ENCODE data around the gene PRKAG2. TPM values are rescaled to one million over a fixed set of nuclear protein-coding genes. Genes with fewer than 3 reads are reported as not detected.

Gene PRKAG2
- total and polyA plus RNA-seq, 2 of the 8 experiments (the other 6 are each of a cell fraction or from before 2014, with no cell fraction given), result 7.5 to 18.1 TPM

GRCh38 chr7:151722533-151722932 lies 154.4 kb downstream of the PRKAG2 start:
- Histone ChIP-seq H2BK120ac (replicated peaks; ENCODE audit: low read depth, low read length) (no peak overlapping the region), H2BK5ac (ENCODE audit: low read depth, low read length) (no peak overlapping the region), H4K20me1 (replicated peaks in 1 of 2; ENCODE audit: control insufficient read depth in 1 of 2, insufficient read depth in 2 of 2, low read length in 2 of 2) (no peaks in the 10 kb centered on the region), H3K9ac (replicated peaks in 1 of 4; ENCODE audit: extremely low read depth in 1 of 4, low read depth in 3 of 4, low read length in 3 of 4) (no peak overlapping the region), H3K36me3 (ENCODE audit: control insufficient read depth in 2 of 4, insufficient read depth in 4 of 4, low read length in 3 of 4) (no peaks in the 10 kb centered on the region), H4K91ac (replicated peaks; ENCODE audit: insufficient read length, low read length) (no peak overlapping the region), H3K4me3 (ENCODE audit: extremely low read depth in 1 of 4, insufficient read depth in 2 of 4, low read depth in 3 of 4, low read length in 4 of 4) (no peak overlapping the region), H4K5ac (ENCODE audit: insufficient read length, low read depth, low read length) (no peak overlapping the region), H3K4me1 (replicated peaks in 1 of 4; ENCODE audit: control insufficient read depth in 3 of 4, insufficient read depth in 4 of 4, low read length in 3 of 4) (peaks cover 0 to 3% (median 1%) of the 10 kb centered on the region in 4 experiments; a peak in 2 of 7 replicates), H3K79me2 (ENCODE audit: control insufficient read depth in 1 of 2, insufficient read depth in 2 of 2, low read length in 2 of 2) (no peaks in the 10 kb centered on the region), H3K79me1 (ENCODE audit: low read depth, low read length) (no peaks in the 10 kb centered on the region), H3K4ac (replicated peaks; ENCODE audit: insufficient read length, low read depth, low read length) (no peak overlapping the region), H2BK12ac (ENCODE audit: low read depth, low read length) (no peak overlapping the region), H3K56ac (replicated peaks; ENCODE audit: insufficient read length, low read depth, low read length) (no peak overlapping the region), H3K14ac (ENCODE audit: insufficient read length) (no peak overlapping the region), H3K4me2 (ENCODE audit: insufficient read depth in 1 of 2, low read depth in 2 of 2, low read length in 2 of 2) (no peak overlapping the region), H3K9me3 (ENCODE audit: insufficient read depth in 2 of 2, low read depth in 1 of 2, low read length in 1 of 2) (no peaks in the 10 kb centered on the region), H3K23ac (ENCODE audit: insufficient read length) (no peak overlapping the region), H2AFZ (ENCODE audit: low read length) (no peak overlapping the region), H3K27me3 (replicated peaks in 1 of 4; ENCODE audit: control insufficient read depth in 3 of 4, extremely low read depth in 1 of 4, insufficient read depth in 3 of 4, low read length in 3 of 4) (no peaks in the 10 kb centered on the region), H2BK15ac (ENCODE audit: low read length) (no peak overlapping the region), H3K18ac (ENCODE audit: extremely low read depth, low read length) (no peak overlapping the region), H3K23me2 (ENCODE audit: low read depth, low read length) (no peaks in the 10 kb centered on the region), H3K27ac (ENCODE audit: low read depth, low read length) (no peak overlapping the region), H4K8ac (ENCODE audit: extremely low read depth, insufficient read depth, low read length) (no peak overlapping the region; the same call in 1 of the 2 replicates), H2BK20ac (ENCODE audit: low read length) (no peak overlapping the region), H2AK5ac (ENCODE audit: low read depth, low read length) (no peak overlapping the region)
- DNase-seq (ENCODE audit: low read depth in 1 of 2, low spot score in 2 of 2), result no peak
- ChIA-PET POLR2A (ENCODE audit: partially characterized antibody) (no interaction called here), CTCF (ENCODE audit: partially characterized antibody) (interaction anchor here (0.8 to 1.6 kb wide), 4 partner anchors 16 to 407 kb away, joined by 3 to 6 read pairs (median 3); no protein-coding TSS in a partner anchor)
- FAIRE-seq, result no peak
- TF ChIP-seq JUN (IDR thresholded peaks at IDR 0.05; ENCODE audit: low read depth, low read length), result no peak
- no peak for TF ChIP-seq JUND (IDR thresholded peaks at IDR 0.05; ENCODE audit: low read length)
- no peak for TF ChIP-seq YY1 (IDR thresholded peaks at IDR 0.05; ENCODE audit: low read depth, low read length)
- no peak for TF ChIP-seq KDM1A (IDR thresholded peaks at IDR 0.05; ENCODE audit: borderline replicate concordance, low read length)
- no peak for TF ChIP-seq KDM5A (IDR thresholded peaks at IDR 0.05; ENCODE audit: low read length)
- TF ChIP-seq RAD21 (IDR thresholded peaks at IDR 0.05 in 1 of 2, conservative IDR thresholded peaks at IDR 0.05 in 1 of 2; ENCODE audit: low read depth in 2 of 2, low read length in 2 of 2), result no peak
- no peak for TF ChIP-seq NRF1 (IDR thresholded peaks at IDR 0.05; ENCODE audit: low read depth, low read length)
- TF ChIP-seq ATF3 (IDR thresholded peaks at IDR 0.05; ENCODE audit: insufficient read depth, low read depth, low read length), result no peak
- no peak for TF ChIP-seq TEAD4 (IDR thresholded peaks at IDR 0.05; ENCODE audit: low read depth, low read length)
- TF ChIP-seq SIX5 (IDR thresholded peaks at IDR 0.05; ENCODE audit: low read depth, low read length), result no peak
- TF ChIP-seq TAF1 (IDR thresholded peaks at IDR 0.05; ENCODE audit: low read depth, low read length), result no peak
- WGBS, 2 experiments (ENCODE audit: extremely low coverage in 1 of 2, insufficient coverage in 1 of 2, insufficient read length in 1 of 2, insufficient replicate concordance in 2 of 2, low coverage in 1 of 2, low lambda C conversion rate in 2 of 2, missing lambda C conversion rate in 1 of 2), result 89% methylated on average over 12 of the region's 12 CpGs; no CpG with 5 or more reads in 1 of the 2 experiments

Measured in H1 (cell line).